H1 (cell line): Measurements from ENCODE around the gene TAGLN2. TPM values are rescaled to one million over a fixed set of nuclear protein-coding genes. Genes with fewer than 3 reads are reported as not detected.
A peak's percentile ranks its signal among the peaks of the same experiment; 100 is the strongest.
"Not testable (repeated sequence)": the region's sequence is repeated elsewhere in the genome, so short reads cannot be mapped to it uniquely, and the experiment has no call there.

Experiments used
- CTCF ChIA-PET: fragments of 300-600 bp; sonication (Branson Sonifier 250); formaldehyde crosslinking; loops from one replicate; lab custom pipeline; 2021; ENCODE audit not compliant: partially characterized antibody; lab: Charles Lee
- POLR2A ChIA-PET: fragments of 300-600 bp; sonication (Branson Sonifier 250); formaldehyde crosslinking; loops from one replicate; lab custom pipeline; 2021; ENCODE audit warnings: inconsistent platforms; ENCODE audit not compliant: partially characterized antibody; lab: Charles Lee
- DNase-seq, 2 experiments: peaks; one replicate each; pipeline versions ENCODE4 v3.0.0 to v3.0.0-alpha.2; 2010 to 2022; ENCODE audit warnings: low spot score in 2 of 2, low read depth in 1 of 2, mixed read lengths in 1 of 2
- FAIRE-seq: peaks from 2 replicates; lab custom pipeline; 2011; peaks lifted over from hg19 to GRCh38; lab: Jason Lieb, UNC
- H2AFZ ChIP-seq: 2 replicates; pipeline ENCODE4 v1.8.1; 2012; ENCODE audit warnings: low read length, inconsistent platforms
- H2AK5ac ChIP-seq: 2 replicates; pipeline ENCODE4 v1.6.1; 2013; ENCODE audit warnings: low read depth, low read length
- H2BK120ac ChIP-seq: replicated peaks from 2 replicates; pipeline ENCODE3; 2013; ENCODE audit warnings: low read depth, low read length, inconsistent platforms
- H2BK12ac ChIP-seq: 2 replicates; pipeline ENCODE4 v1.6.1; 2013; ENCODE audit warnings: low read depth, low read length
- H2BK15ac ChIP-seq: 2 replicates; pipeline ENCODE4 v1.6.1; 2013; ENCODE audit warnings: low read length
- H2BK20ac ChIP-seq: 2 replicates; pipeline ENCODE4 v1.6.1; 2013; ENCODE audit warnings: low read length
- H2BK5ac ChIP-seq: 2 replicates; pipeline ENCODE4 v1.6.1; 2013; ENCODE audit warnings: low read depth, low read length
- H3K14ac ChIP-seq: 2 replicates; pipeline ENCODE4 v1.6.1; 2013; ENCODE audit warnings: inconsistent platforms; ENCODE audit not compliant: insufficient read length
- H3K18ac ChIP-seq: 2 replicates; pipeline ENCODE4 v1.6.1; 2013; ENCODE audit warnings: low read length; ENCODE audit errors: extremely low read depth
- H3K23ac ChIP-seq: 2 replicates; pipeline ENCODE4 v1.6.1; 2013; ENCODE audit warnings: inconsistent platforms; ENCODE audit not compliant: insufficient read length
- H3K23me2 ChIP-seq: 2 replicates; pipeline ENCODE4 v1.6.1; 2013; ENCODE audit warnings: low read depth, low read length
- H3K27ac ChIP-seq: 2 replicates; pipeline ENCODE4 v1.6.1; 2011; ENCODE audit warnings: low read depth, low read length, inconsistent platforms
- H3K27me3 ChIP-seq, 4 experiments: replicated peaks in 1 of 4; 1 replicate in 1 of 4; 2 replicates in 3 of 4; pipeline versions ENCODE4 v1.6.1 to v1.8.1; 2011 to 2013; ENCODE audit warnings: low read length in 3 of 4, mild to moderate bottlenecking in 3 of 4, inconsistent platforms in 2 of 4, mixed read lengths in 2 of 4, moderate library complexity in 1 of 4; ENCODE audit not compliant: control insufficient read depth in 3 of 4, insufficient read depth in 3 of 4; ENCODE audit errors: extremely low read depth in 1 of 4
- H3K36me3 ChIP-seq, 4 experiments: 2 replicates each; pipeline versions ENCODE4 v1.6.1 to v1.8.1; 2011 to 2013; ENCODE audit warnings: mild to moderate bottlenecking in 4 of 4, low read length in 3 of 4, moderate library complexity in 2 of 4, control low read depth in 1 of 4, inconsistent platforms in 1 of 4; ENCODE audit not compliant: insufficient read depth in 4 of 4, control insufficient read depth in 2 of 4
- H3K4ac ChIP-seq: replicated peaks from 2 replicates; pipeline ENCODE3; 2013; ENCODE audit warnings: low read length, low read depth, mixed read lengths, inconsistent platforms; ENCODE audit not compliant: insufficient read length
- H3K4me1 ChIP-seq, 4 experiments: replicated peaks in 1 of 4; 1 replicate in 1 of 4; 2 replicates in 3 of 4; pipeline versions ENCODE4 v1.6.1 to v1.8.1; 2011 to 2013; ENCODE audit warnings: low read length in 3 of 4, inconsistent platforms in 2 of 4, mixed read lengths in 1 of 4; ENCODE audit not compliant: insufficient read depth in 4 of 4, control insufficient read depth in 3 of 4
- H3K4me2 ChIP-seq, 2 experiments: 2 replicates each; pipeline versions ENCODE4 v1.6.1 to v1.8.1; 2011 to 2013; ENCODE audit warnings: low read depth in 2 of 2, low read length in 2 of 2, control low read depth in 1 of 2, inconsistent platforms in 1 of 2, mild to moderate bottlenecking in 1 of 2; ENCODE audit not compliant: insufficient read depth in 1 of 2
- H3K4me3 ChIP-seq, 4 experiments: fragments of 200-600, 300-600 bp in 1 of 4; sonication (generic), shearing (Covaris generic), sonication (Bioruptor Twin) in 1 of 4; 2 replicates each; pipeline versions ENCODE4 v1.5.1 to v1.8.1; 2011 to 2016; ENCODE audit warnings: low read length in 4 of 4, low read depth in 3 of 4, control low read depth in 2 of 4, inconsistent platforms in 2 of 4, mild to moderate bottlenecking in 2 of 4, mixed read lengths in 1 of 4, moderate library complexity in 1 of 4; ENCODE audit not compliant: insufficient read depth in 2 of 4; ENCODE audit errors: extremely low read depth in 1 of 4
- H3K56ac ChIP-seq: replicated peaks from 2 replicates; pipeline ENCODE3; 2013; ENCODE audit warnings: low read depth, mild to moderate bottlenecking, mixed read lengths, low read length, inconsistent platforms; ENCODE audit not compliant: insufficient read length
- H3K79me1 ChIP-seq: 2 replicates; pipeline ENCODE4 v1.6.1; 2013; ENCODE audit warnings: low read depth, low read length, control low read depth
- H3K79me2 ChIP-seq, 2 experiments: 2 replicates each; pipeline versions ENCODE4 v1.6.1 to v1.8.1; 2012 to 2013; ENCODE audit warnings: low read length in 2 of 2, mild to moderate bottlenecking in 2 of 2, inconsistent platforms in 1 of 2; ENCODE audit not compliant: insufficient read depth in 2 of 2, control insufficient read depth in 1 of 2
- H3K9ac ChIP-seq, 4 experiments: replicated peaks in 1 of 4; 1 replicate in 1 of 4; 2 replicates in 3 of 4; pipeline versions ENCODE4 v1.6.1 to v1.8.1; 2011 to 2013; ENCODE audit warnings: low read depth in 3 of 4, low read length in 3 of 4, control low read depth in 2 of 4, mild to moderate bottlenecking in 2 of 4, moderate library complexity in 2 of 4, inconsistent platforms in 1 of 4; ENCODE audit errors: extremely low read depth in 1 of 4
- H3K9me3 ChIP-seq, 2 experiments: 2 replicates each; pipeline versions ENCODE4 v1.6.1 to v1.8.1; 2012 to 2013; ENCODE audit warnings: mild to moderate bottlenecking in 2 of 2, moderate library complexity in 2 of 2, control low read depth in 1 of 2, inconsistent platforms in 1 of 2, low read depth in 1 of 2, low read length in 1 of 2, mixed read lengths in 1 of 2; ENCODE audit not compliant: insufficient read depth in 2 of 2
- H4K20me1 ChIP-seq, 2 experiments: replicated peaks in 1 of 2; 2 replicates each; pipeline versions ENCODE3 to v1.8.1; 2011 to 2013; ENCODE audit warnings: inconsistent platforms in 2 of 2, low read length in 2 of 2, mild to moderate bottlenecking in 1 of 2; ENCODE audit not compliant: insufficient read depth in 2 of 2, control insufficient read depth in 1 of 2
- H4K5ac ChIP-seq: 2 replicates; pipeline ENCODE4 v1.6.1; 2013; ENCODE audit warnings: low read length, low read depth, mixed read lengths, inconsistent platforms; ENCODE audit not compliant: insufficient read length
- H4K8ac ChIP-seq: 2 replicates; pipeline ENCODE4 v1.8.0; 2013; ENCODE audit warnings: mild to moderate bottlenecking, moderate library complexity, low read length, inconsistent platforms; ENCODE audit not compliant: insufficient read depth; ENCODE audit errors: extremely low read depth
- H4K91ac ChIP-seq: replicated peaks from 2 replicates; pipeline ENCODE3; 2013; ENCODE audit warnings: low read length, mixed read lengths, inconsistent platforms; ENCODE audit not compliant: insufficient read length
- ASH2L ChIP-seq: fragments of 200-600, 300-600 bp; sonication (generic); IDR thresholded peaks from one replicate; pipeline ENCODE4 v1.7.1; 2017; ENCODE audit warnings: low read length
- E2F6 ChIP-seq: IDR thresholded peaks from 2 replicates; pipeline ENCODE4 v1.6.1; 2012; ENCODE audit warnings: inconsistent platforms
- SIN3A ChIP-seq, 2 experiments: IDR thresholded peaks in 1 of 2; conservative IDR thresholded peaks in 1 of 2; 2 replicates each; pipeline ENCODE4 v1.6.1; 2011 to 2012; ENCODE audit warnings: low read length in 2 of 2, improper control_type of control experiment in 1 of 2, low read depth in 1 of 2, mild to moderate bottlenecking in 1 of 2
- WGBS, 2 experiments: shearing (Covaris generic) in 1 of 2; methylation state at CpG; one replicate each; pipeline versions ENCODE4 v1.1.6 to v1.1.7; 2013 to 2015; ENCODE audit warnings: low lambda C conversion rate in 2 of 2, mixed read lengths in 2 of 2, inconsistent platforms in 1 of 2, low coverage in 1 of 2, missing lambda C conversion rate in 1 of 2; ENCODE audit not compliant: insufficient replicate concordance in 2 of 2, insufficient coverage in 1 of 2, insufficient read length in 1 of 2; ENCODE audit errors: extremely low coverage in 1 of 2, missing lambda C conversion rate in 1 of 2; 5-methylcytosine and 5-hydroxymethylcytosine counted together
- polyA plus RNA-seq, 7 experiments: library from polyadenylated mRNA; depleted of rRNA in 3 of 7; stranded (reverse) in 5 of 7; unstranded in 2 of 7; fragments of >200 nt in 5 of 7; fragments of 200-250 nt in 2 of 7; gene quantifications; 1 replicate in 5 of 7; 2 replicates in 1 of 7; 4 replicates in 1 of 7; pipeline versions ENCODE4 v1.2.1 to v1.2.3, GENCODE V29; 2011 to 2013; ENCODE audit warnings: missing spikeins in 2 of 7, mixed read lengths in 2 of 7
- total RNA-seq: library from RNA; stranded (reverse); fragmentation: NEBNext Ultra II Directional; extraction: Animal tissue kit (Norgen Biotek cat#: 25700); gene quantifications from 2 replicates; pipeline ENCODE4 v1.2.1, GENCODE V29; 2021

TAGLN2 gene
- total and polyA plus RNA-seq, 2 of the 8 experiments (the other 6 are each of a cell fraction or from before 2014, with no cell fraction given): 93.0 to 114 TPM

GRCh38 chr1:159900086-159900680, 25.1 kb downstream of the TAGLN2 start, which contains the start of gene CFAP45 (continued):
- TF ChIP-seq ASH2L: peak; percentile 93
- peak in 1 of 2 experiments; percentile 60; a peak in 1 of 4 replicates for TF ChIP-seq SIN3A (conservative IDR thresholded peaks at IDR 0.05 in 1 of 2, IDR thresholded peaks at IDR 0.05 in 1 of 2; ENCODE audit: low read depth in 1 of 2, low read length in 2 of 2)
- TF ChIP-seq E2F6: peak; percentile 53

- not testable (repeated sequence) for H3K79me1 ChIP-seq, H3K23me2 ChIP-seq, H4K20me1 ChIP-seq, H2BK120ac ChIP-seq, H3K56ac ChIP-seq, H2BK20ac ChIP-seq, H3K36me3 ChIP-seq, H3K18ac ChIP-seq, H3K9me3 ChIP-seq, H4K91ac ChIP-seq, FAIRE-seq, H3K27me3 ChIP-seq, H4K5ac ChIP-seq, H4K8ac ChIP-seq, H3K23ac ChIP-seq, H2BK15ac ChIP-seq, H2BK5ac ChIP-seq, H3K14ac ChIP-seq, H3K79me2 ChIP-seq, DNase-seq, H3K4me3 ChIP-seq, H3K27ac ChIP-seq, H2BK12ac ChIP-seq, H2AK5ac ChIP-seq, H3K4ac ChIP-seq, H3K9ac ChIP-seq
- CTCF ChIA-PET: interaction anchor here (1.0 to 1.6 kb wide), 6 partner anchors 25 to 147 kb away, joined by 3 to 9 read pairs (median 5); partner anchors contain the start of gene TAGLN2
- Histone ChIP-seq H3K4me2 (peak overlapping the region in 1 of 2 experiments; percentile 42; a peak in 1 of 4 replicates), H2AFZ (0 out of 2 replicates have a peak overlapping the region, but pooled peaks have one; percentile 7), H3K4me1 (peaks cover 6 to 12% (median 7%) of the 10 kb centered on the region in 4 experiments)
- POLR2A ChIA-PET: interaction anchor here (0.6 to 2.5 kb wide), 5 partner anchors 16 to 45 kb away, joined by 3 to 11 read pairs (median 4); no protein-coding TSS in a partner anchor
- WGBS, 2 experiments: 86% methylated on average over 11 of the region's 15 CpGs; no CpG with 5 or more reads in 1 of the 2 experiments
Measured at GRCh38 chr1:159899634-159900033, 25.7 kb downstream of the TAGLN2 start.
